ENCODE results near the gene LETM1. TPM values are rescaled to one million over a fixed set of nuclear protein-coding genes. Genes with fewer than 3 reads are reported as not detected.

The LETM1 gene
- total RNA-seq, 1 donor from 2014 or later = 42.6 TPM

DNA sequence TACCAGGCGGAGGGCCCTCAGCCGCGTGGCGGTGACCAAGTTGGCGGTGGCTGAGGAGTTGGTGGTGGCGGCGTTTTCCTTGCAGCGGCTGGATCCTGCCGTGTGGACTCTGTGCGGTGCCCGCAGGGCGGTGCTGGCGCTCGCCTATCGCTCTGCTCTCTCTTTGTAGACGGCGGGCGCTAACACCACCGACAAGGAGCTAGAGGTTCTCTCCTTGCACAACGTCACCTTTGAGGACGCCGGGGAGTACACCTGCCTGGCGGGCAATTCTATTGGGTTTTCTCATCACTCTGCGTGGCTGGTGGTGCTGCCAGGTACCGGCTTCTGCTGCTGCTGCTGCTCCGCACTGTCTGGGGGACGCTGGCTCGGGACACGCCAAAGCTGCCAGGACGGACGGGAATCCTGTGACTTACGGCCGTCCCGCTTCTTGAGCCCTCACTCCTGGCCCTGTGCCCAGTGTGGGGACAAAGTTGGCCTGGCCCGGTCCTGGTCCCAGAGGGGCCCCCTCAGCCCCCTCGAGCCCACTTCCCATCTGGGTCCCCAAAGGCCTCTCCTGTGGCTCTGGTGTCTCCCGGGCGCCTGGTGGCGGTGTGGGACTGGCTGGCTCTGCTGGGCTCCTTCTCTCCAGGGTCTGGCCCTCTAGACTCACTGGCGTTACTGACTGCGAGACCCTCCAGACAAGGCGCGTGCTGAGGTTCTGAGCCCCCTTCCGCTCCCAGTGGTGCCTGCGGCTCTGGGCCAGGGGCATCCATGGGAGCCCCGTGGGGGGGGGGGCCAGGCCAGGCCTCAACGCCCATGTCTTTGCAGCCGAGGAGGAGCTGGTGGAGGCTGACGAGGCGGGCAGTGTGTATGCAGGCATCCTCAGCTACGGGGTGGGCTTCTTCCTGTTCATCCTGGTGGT is 52.2 kb downstream of the LETM1 start:
- DNase-seq (ENCODE audit: low read depth) = no peak
- TF ChIP-seq, protein P1, sequence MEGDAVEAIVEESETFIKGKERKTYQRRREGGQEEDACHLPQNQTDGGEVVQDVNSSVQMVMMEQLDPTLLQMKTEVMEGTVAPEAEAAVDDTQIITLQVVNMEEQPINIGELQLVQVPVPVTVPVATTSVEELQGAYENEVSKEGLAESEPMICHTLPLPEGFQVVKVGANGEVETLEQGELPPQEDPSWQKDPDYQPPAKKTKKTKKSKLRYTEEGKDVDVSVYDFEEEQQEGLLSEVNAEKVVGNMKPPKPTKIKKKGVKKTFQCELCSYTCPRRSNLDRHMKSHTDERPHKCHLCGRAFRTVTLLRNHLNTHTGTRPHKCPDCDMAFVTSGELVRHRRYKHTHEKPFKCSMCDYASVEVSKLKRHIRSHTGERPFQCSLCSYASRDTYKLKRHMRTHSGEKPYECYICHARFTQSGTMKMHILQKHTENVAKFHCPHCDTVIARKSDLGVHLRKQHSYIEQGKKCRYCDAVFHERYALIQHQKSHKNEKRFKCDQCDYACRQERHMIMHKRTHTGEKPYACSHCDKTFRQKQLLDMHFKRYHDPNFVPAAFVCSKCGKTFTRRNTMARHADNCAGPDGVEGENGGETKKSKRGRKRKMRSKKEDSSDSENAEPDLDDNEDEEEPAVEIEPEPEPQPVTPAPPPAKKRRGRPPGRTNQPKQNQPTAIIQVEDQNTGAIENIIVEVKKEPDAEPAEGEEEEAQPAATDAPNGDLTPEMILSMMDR (conservative IDR thresholded peaks at IDR 0.05; ENCODE audit: low read depth, low read length) = no peak
- H3K4me3 ChIP-seq (ENCODE audit: low read depth, low read length) = no peak overlapping the region

- no peak overlapping the region for H3K4me3 ChIP-seq (ENCODE audit: low read depth, low read length)
- TF ChIP-seq, protein P1 (conservative IDR thresholded peaks at IDR 0.05; ENCODE audit: low read depth, low read length) = no peak
- DNase-seq (ENCODE audit: low read depth) = no peak
Measured at GRCh38 chr4:1802720-1803522, 53.0 kb downstream of the LETM1 start.

DNA sequence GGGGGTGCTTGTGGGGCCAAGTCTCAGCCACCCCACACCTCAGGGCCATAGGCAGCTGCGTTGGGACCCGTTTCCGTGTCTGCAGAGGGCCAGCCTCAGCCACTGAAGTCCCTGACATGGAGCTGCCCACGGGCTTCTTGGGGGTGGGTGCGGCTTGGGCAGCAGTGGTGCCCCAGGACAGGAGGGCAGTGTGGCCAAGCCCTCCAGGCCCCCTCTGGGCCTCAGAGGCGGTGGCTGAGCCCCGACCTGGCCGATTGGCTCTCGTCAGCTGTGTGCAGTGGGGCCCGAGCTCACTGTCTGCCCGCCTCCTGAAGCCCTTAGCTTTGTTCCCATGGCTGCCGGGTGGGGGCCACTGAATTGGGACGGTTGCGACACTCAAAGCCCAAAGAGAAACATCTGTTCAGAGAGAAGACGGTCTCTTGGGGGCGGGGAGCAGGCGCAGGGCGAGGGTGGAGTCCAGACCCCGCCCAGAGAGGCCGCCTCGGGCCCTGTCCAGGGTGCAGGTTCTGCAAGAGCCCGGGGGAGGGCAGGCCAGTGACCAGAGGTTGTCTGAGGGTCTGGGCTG is 53.7 kb downstream of the LETM1 start:
- no peak for DNase-seq (ENCODE audit: low read depth)
- TF ChIP-seq, protein P1 (conservative IDR thresholded peaks at IDR 0.05; ENCODE audit: low read depth, low read length) = no peak
- no peak overlapping the region for H3K4me3 ChIP-seq (ENCODE audit: low read depth, low read length)

DNA sequence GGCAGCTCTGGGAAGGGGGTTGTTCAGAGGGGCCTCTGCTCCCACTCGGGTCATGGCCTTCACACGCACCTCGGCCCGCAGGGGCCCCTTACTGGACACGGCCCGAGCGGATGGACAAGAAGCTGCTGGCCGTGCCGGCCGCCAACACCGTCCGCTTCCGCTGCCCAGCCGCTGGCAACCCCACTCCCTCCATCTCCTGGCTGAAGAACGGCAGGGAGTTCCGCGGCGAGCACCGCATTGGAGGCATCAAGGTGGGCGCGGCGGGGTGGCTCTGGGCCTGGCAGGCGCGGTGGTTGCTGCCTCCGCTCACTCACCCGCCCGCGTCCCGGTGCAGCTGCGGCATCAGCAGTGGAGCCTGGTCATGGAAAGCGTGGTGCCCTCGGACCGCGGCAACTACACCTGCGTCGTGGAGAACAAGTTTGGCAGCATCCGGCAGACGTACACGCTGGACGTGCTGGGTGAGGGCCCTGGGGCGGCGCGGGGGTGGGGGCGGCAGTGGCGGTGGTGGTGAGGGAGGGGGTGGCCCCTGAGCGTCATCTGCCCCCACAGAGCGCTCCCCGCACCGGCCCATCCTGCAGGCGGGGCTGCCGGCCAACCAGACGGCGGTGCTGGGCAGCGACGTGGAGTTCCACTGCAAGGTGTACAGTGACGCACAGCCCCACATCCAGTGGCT is 54.5 kb downstream of the LETM1 start:
- TF ChIP-seq, protein P1 (conservative IDR thresholded peaks at IDR 0.05; ENCODE audit: low read depth, low read length) = no peak
- no peak overlapping the region for H3K4me3 ChIP-seq (ENCODE audit: low read depth, low read length)
- DNase-seq (ENCODE audit: low read depth) = no peak

DNA sequence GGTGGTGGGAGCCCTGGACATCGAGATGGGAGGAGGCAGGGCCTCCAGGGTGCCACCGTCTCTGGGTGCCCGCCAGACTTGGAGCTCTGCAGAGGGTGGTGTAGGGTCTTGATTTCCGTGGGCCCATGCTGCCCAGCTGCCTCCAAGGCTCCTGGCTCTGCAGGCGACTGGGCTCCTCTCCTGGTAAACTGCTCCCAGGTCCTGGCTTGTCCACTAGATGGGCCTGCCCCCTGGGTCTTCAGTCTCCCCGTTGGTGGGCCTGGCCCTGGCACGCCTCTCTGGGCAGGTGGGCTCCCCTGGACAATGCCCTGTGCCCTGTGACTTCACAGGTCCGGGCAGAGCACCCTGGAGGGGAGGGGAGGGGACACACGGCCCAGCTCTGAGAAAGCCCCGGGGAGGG is 55.2 kb downstream of the LETM1 start:
- TF ChIP-seq, protein P1 (conservative IDR thresholded peaks at IDR 0.05; ENCODE audit: low read depth, low read length) = no peak
- H3K4me3 ChIP-seq (ENCODE audit: low read depth, low read length) = no peak overlapping the region
- no peak for DNase-seq (ENCODE audit: low read depth)

Data from epithelial cell of proximal tubule (primary cell).